Measurements from ENCODE around the gene GARIN5A. TPM values are rescaled to one million over a fixed set of nuclear protein-coding genes. Genes with fewer than 3 reads are reported as not detected.

The GARIN5A gene
- total and polyA plus RNA-seq, 2 of the 8 experiments (the other 6 are each of a cell fraction or from before 2014, with no cell fraction given): 9.1 to 18.5 TPM

DNA sequence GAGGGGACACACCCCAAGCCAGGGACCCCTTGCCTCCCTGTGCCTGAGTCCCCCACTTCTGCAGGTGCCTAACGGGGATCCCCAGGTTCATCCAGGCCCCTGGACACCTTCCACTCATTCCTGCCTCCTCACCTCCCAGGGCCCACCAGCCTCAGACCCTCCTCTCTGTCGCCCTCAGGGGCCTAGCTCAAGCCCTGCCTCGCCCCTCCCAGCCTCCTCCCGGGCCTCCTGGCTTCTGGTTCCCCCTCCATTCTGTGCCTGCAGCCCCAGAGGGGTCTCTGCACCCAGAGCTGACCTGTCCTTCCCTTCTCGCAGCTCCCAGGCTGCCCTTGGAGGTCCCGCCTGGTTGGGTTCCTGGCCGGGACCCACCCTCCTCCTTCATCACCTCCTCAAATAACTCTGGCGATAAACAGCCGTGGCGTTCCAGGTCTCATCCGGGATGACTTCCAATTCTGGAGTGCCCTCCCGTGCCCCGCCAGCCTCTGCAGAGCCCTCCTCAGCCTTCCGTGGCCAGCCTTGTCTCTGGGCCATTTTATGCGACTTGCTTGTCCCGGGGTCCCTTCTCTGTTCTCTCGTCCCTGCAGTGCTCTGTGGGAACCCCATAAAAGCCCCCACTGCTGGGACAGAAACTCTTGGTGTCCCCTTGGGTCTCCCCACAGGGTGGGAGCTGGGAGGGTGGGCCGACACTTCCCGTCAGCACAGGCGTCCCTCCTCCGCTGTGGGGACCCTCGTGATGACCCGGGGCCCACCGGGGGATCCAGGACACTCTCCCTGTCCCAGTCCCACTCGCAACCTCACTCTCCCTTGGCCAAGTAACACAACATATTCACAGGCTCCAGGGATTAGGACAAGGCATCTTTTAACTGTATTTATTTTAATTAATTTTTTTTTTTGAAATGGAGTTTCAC, 25.2 kb upstream of the GARIN5A start:
- H3K4ac ChIP-seq (replicated peaks; ENCODE audit: insufficient read length, low read depth, low read length): no peak overlapping the region
- H2BK20ac ChIP-seq (ENCODE audit: low read length): no peak overlapping the region; the same call in 1 of the 2 replicates
- ChIA-PET POLR2A (ENCODE audit: partially characterized antibody) (interaction anchor here (1.0 to 1.3 kb wide), 2 partner anchors 12 to 43 kb away, joined by 3 read pairs; no protein-coding TSS in a partner anchor), CTCF (ENCODE audit: partially characterized antibody) (interaction anchor here (0.5 to 2.4 kb wide), 10 partner anchors 15 to 54 kb away, joined by 3 to 8 read pairs (median 4); no protein-coding TSS in a partner anchor)
- no peak overlapping the region for H2BK12ac ChIP-seq (ENCODE audit: low read depth, low read length)
- no peak overlapping the region for H4K91ac ChIP-seq (replicated peaks; ENCODE audit: insufficient read length, low read length)
- no peaks in the 10 kb centered on the region for H3K79me2 ChIP-seq (ENCODE audit: control insufficient read depth in 1 of 2, insufficient read depth in 2 of 2, low read length in 2 of 2)
- DNase-seq (ENCODE audit: low read depth in 1 of 2, low spot score in 2 of 2) (no peak), FAIRE-seq (no peak)
- no peak overlapping the region for H3K23ac ChIP-seq (ENCODE audit: insufficient read length)
- peaks cover 0 to 9% (median 3%) of the 10 kb centered on the region in 4 experiments; a peak in 5 of 7 replicates for H3K4me1 ChIP-seq (replicated peaks in 1 of 4; ENCODE audit: control insufficient read depth in 3 of 4, insufficient read depth in 4 of 4, low read length in 3 of 4)
- H4K20me1 ChIP-seq (replicated peaks in 1 of 2; ENCODE audit: control insufficient read depth in 1 of 2, insufficient read depth in 2 of 2, low read length in 2 of 2): no peaks in the 10 kb centered on the region
- H3K9me3 ChIP-seq (ENCODE audit: insufficient read depth in 2 of 2, low read depth in 1 of 2, low read length in 1 of 2): no peaks in the 10 kb centered on the region
- H3K14ac ChIP-seq (ENCODE audit: insufficient read length): no peak overlapping the region
- H3K27me3 ChIP-seq (replicated peaks in 1 of 4; ENCODE audit: control insufficient read depth in 3 of 4, extremely low read depth in 1 of 4, insufficient read depth in 3 of 4, low read length in 3 of 4): peaks cover 1 to 32% (median 29%) of the 10 kb centered on the region in 4 experiments
- H3K4me3 ChIP-seq (ENCODE audit: extremely low read depth in 1 of 4, insufficient read depth in 2 of 4, low read depth in 3 of 4, low read length in 4 of 4): no peak overlapping the region
- H2AFZ ChIP-seq (ENCODE audit: low read length): no peak overlapping the region
- H3K79me1 ChIP-seq (ENCODE audit: low read depth, low read length): no peaks in the 10 kb centered on the region; the same call in 1 of the 2 replicates
- no peak overlapping the region for H3K56ac ChIP-seq (replicated peaks; ENCODE audit: insufficient read length, low read depth, low read length)
- no peak overlapping the region for H3K27ac ChIP-seq (ENCODE audit: low read depth, low read length)
- H2BK15ac ChIP-seq (ENCODE audit: low read length): no peak overlapping the region
- 82% methylated on average over 20 of the region's 25 CpGs; no CpG with 5 or more reads in 1 of the 2 experiments for WGBS, 2 experiments (ENCODE audit: extremely low coverage in 1 of 2, insufficient coverage in 1 of 2, insufficient read length in 1 of 2, insufficient replicate concordance in 2 of 2, low coverage in 1 of 2, low lambda C conversion rate in 2 of 2, missing lambda C conversion rate in 1 of 2)
- no peak overlapping the region for H3K18ac ChIP-seq (ENCODE audit: extremely low read depth, low read length)
- no peak overlapping the region for H2AK5ac ChIP-seq (ENCODE audit: low read depth, low read length)
- no peak overlapping the region for H3K9ac ChIP-seq (replicated peaks in 1 of 4; ENCODE audit: extremely low read depth in 1 of 4, low read depth in 3 of 4, low read length in 3 of 4)
- no peak overlapping the region for H3K4me2 ChIP-seq (ENCODE audit: insufficient read depth in 1 of 2, low read depth in 2 of 2, low read length in 2 of 2)
- no peaks in the 10 kb centered on the region for H3K36me3 ChIP-seq (ENCODE audit: control insufficient read depth in 2 of 4, insufficient read depth in 4 of 4, low read length in 3 of 4)
- peak overlapping the region; percentile 2; the same call in 1 of the 2 replicates for H4K8ac ChIP-seq (ENCODE audit: extremely low read depth, insufficient read depth, low read length)
- no peak overlapping the region for H2BK5ac ChIP-seq (ENCODE audit: low read depth, low read length)
- H4K5ac ChIP-seq (ENCODE audit: insufficient read length, low read depth, low read length): no peak overlapping the region
- peaks cover 3% of the 10 kb centered on the region; the same call in 1 of the 2 replicates for H3K23me2 ChIP-seq (ENCODE audit: low read depth, low read length)
- H2BK120ac ChIP-seq (replicated peaks; ENCODE audit: low read depth, low read length): no peak overlapping the region
- TF ChIP-seq KDM5A (IDR thresholded peaks at IDR 0.05; ENCODE audit: low read length) (no peak), GABPA (IDR thresholded peaks at IDR 0.05; ENCODE audit: borderline replicate concordance, insufficient read depth, low read length) (no peak), ASH2L (IDR thresholded peaks at IDR 0.05; ENCODE audit: low read length) (no peak), SP2 (IDR thresholded peaks at IDR 0.05; ENCODE audit: low read length) (no peak), SIX5 (IDR thresholded peaks at IDR 0.05; ENCODE audit: low read depth, low read length) (no peak), PHF8 (conservative IDR thresholded peaks at IDR 0.05; ENCODE audit: low read depth, low read length) (no peak), JUN (IDR thresholded peaks at IDR 0.05; ENCODE audit: low read depth, low read length) (no peak), CTCF (IDR thresholded peaks at IDR 0.05; ENCODE audit: control extremely low read depth in 1 of 3, insufficient read depth in 1 of 3, low read depth in 1 of 3, low read length in 3 of 3) (no peak), CEBPB (IDR thresholded peaks at IDR 0.05; ENCODE audit: low read depth, low read length) (no peak), CHD2 (IDR thresholded peaks at IDR 0.05; ENCODE audit: low read length) (no peak)
